Upper lobe of left lung (tissue), 6 donors: ENCODE measurements around the gene CTH. TPM values are rescaled to one million over a fixed set of nuclear protein-coding genes. Genes with fewer than 3 reads are reported as not detected.

Experiments used
- ATAC-seq, 2 donors: fragments of 200-7000 bp; cut with Tn5 transposase; one replicate each; pipeline ENCODE4 v1.9.1; 2022; ENCODE audit warnings: mild to moderate bottlenecking in 2 of 2, moderate library complexity in 2 of 2; ENCODE audit not compliant: low FRiP score in 2 of 2
- DNase-seq, 2 donors: peaks; one replicate each; pipeline ENCODE4 v3.0.0-alpha.2; 2019 to 2020
- H3K27ac ChIP-seq, 4 donors: fragments of 200-600 bp; sonication (generic); one replicate each; pipeline ENCODE4 v1.5.1; 2016 to 2019
- H3K27me3 ChIP-seq, 4 donors: fragments of 200-600 bp; sonication (generic); one replicate each; pipeline ENCODE4 v1.5.1; 2017 to 2019
- H3K36me3 ChIP-seq, 4 donors: fragments of 200-600 bp; sonication (generic); one replicate each; pipeline ENCODE4 v1.5.1; 2016 to 2019
- H3K4me1 ChIP-seq, 4 donors: fragments of 200-600 bp; sonication (generic); one replicate each; pipeline ENCODE4 v1.5.1; 2018 to 2019
- H3K4me3 ChIP-seq, 4 donors: fragments of 200-600 bp; sonication (generic); one replicate each; pipeline ENCODE4 v1.5.1; 2017 to 2019; ENCODE audit warnings: mild to moderate bottlenecking in 2 of 4, moderate library complexity in 1 of 4
- H3K9me3 ChIP-seq, 4 donors: fragments of 200-600 bp; sonication (generic); one replicate each; pipeline ENCODE4 v1.5.1; 2018 to 2019
- EP300 ChIP-seq, 4 donors: sonication (generic); formaldehyde crosslinking; IDR thresholded peaks; one replicate each; pipeline ENCODE4 v1.5.1; 2017; ENCODE audit warnings: antibody characterized with exemption in 4 of 4, control low read depth in 2 of 4
- POLR2A ChIP-seq, 4 donors: fragments of 450-650 bp; IDR thresholded peaks; one replicate each; pipeline ENCODE4 v1.5.1; 2016 to 2017; ENCODE audit warnings: antibody characterized with exemption in 4 of 4, mild to moderate bottlenecking in 2 of 4
- POLR2AphosphoS5 ChIP-seq, 2 donors: sonication (generic); formaldehyde crosslinking; IDR thresholded peaks; one replicate each; pipeline ENCODE4 v1.5.1; 2017; ENCODE audit warnings: antibody characterized with exemption in 2 of 2
- WGBS, 2 donors: methylation state at CpG; one replicate each; pipeline ENCODE4 v1.1.5; 2017 to 2018; 5-methylcytosine and 5-hydroxymethylcytosine counted together
- small RNA-seq, 4 donors: library from RNA; depleted of rRNA; stranded (forward); fragments of <200 nt; gene quantifications; one replicate each; pipeline ENCODE3, GENCODE V24; 2016
- total RNA-seq, 6 donors: library from RNA; depleted of rRNA in 4 of 6; stranded (reverse); fragments of >200 nt in 4 of 6; gene quantifications; one replicate each; pipeline versions ENCODE4 v1.1.0 to v1.2.1, GENCODE V29; 2016 to 2021
- TF ChIP-seq, protein P1 (sequence below), 6 experiments: fragments of 450-650 bp in 4 of 6; fragments of 200-600 bp in 2 of 6; sonication (generic) in 2 of 6; IDR thresholded peaks; one replicate each; pipeline ENCODE4 v1.5.1; 2016 to 2019; ENCODE audit warnings: antibody characterized with exemption in 6 of 6
- donor health status: DM: no; HTN: no; CAD: no; lungs with moderate emphysema.
- donor health status: DM: no; HTN: yes; CAD: no; lungs with severe emphysema.

Gene CTH
- total RNA-seq, 6 donors from 2014 or later, result 2.4 to 9.7 (median 5.9) TPM

DNA sequence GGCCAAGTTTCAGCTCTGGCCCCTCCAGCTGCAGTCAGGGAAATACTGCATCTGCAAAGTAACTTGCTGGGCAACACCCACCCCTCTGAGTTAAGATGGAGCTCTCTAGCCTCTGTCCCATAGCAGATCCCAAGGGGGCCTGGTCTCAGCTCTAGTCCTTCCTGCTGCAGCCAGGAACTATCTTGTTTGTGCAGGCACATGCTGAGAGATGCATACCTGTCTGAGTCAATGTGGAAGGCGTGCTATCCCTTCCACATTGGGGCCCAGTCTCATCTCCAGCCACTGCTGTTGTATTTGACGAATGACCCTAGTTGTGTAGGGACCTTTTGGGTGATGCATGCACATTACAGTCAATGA is 76.4 kb downstream of the CTH start:
- H3K4me3 ChIP-seq, result no peak overlapping the region
- TF ChIP-seq, protein P1, sequence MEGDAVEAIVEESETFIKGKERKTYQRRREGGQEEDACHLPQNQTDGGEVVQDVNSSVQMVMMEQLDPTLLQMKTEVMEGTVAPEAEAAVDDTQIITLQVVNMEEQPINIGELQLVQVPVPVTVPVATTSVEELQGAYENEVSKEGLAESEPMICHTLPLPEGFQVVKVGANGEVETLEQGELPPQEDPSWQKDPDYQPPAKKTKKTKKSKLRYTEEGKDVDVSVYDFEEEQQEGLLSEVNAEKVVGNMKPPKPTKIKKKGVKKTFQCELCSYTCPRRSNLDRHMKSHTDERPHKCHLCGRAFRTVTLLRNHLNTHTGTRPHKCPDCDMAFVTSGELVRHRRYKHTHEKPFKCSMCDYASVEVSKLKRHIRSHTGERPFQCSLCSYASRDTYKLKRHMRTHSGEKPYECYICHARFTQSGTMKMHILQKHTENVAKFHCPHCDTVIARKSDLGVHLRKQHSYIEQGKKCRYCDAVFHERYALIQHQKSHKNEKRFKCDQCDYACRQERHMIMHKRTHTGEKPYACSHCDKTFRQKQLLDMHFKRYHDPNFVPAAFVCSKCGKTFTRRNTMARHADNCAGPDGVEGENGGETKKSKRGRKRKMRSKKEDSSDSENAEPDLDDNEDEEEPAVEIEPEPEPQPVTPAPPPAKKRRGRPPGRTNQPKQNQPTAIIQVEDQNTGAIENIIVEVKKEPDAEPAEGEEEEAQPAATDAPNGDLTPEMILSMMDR (IDR thresholded peaks at IDR 0.05), result no peak
- TF ChIP-seq EP300 (IDR thresholded peaks at IDR 0.05) (no peak), POLR2AphosphoS5 (IDR thresholded peaks at IDR 0.05) (no peak), POLR2A (IDR thresholded peaks at IDR 0.05) (no peak)
- H3K9me3 ChIP-seq, result no peaks in the 10 kb centered on the region
- WGBS, 2 donors, result 97% methylated on average over 2 of the region's 2 CpGs; no CpG with 5 or more reads in 1 of the 2 donors
- H3K27ac ChIP-seq, result no peak overlapping the region
- no peak for DNase-seq
- H3K27me3 ChIP-seq, result no peaks in the 10 kb centered on the region
- H3K4me1 ChIP-seq, result no peaks in the 10 kb centered on the region
- no peaks in the 10 kb centered on the region for H3K36me3 ChIP-seq
- ATAC-seq, result peak in 1 of 2 donors; percentile 37

DNA sequence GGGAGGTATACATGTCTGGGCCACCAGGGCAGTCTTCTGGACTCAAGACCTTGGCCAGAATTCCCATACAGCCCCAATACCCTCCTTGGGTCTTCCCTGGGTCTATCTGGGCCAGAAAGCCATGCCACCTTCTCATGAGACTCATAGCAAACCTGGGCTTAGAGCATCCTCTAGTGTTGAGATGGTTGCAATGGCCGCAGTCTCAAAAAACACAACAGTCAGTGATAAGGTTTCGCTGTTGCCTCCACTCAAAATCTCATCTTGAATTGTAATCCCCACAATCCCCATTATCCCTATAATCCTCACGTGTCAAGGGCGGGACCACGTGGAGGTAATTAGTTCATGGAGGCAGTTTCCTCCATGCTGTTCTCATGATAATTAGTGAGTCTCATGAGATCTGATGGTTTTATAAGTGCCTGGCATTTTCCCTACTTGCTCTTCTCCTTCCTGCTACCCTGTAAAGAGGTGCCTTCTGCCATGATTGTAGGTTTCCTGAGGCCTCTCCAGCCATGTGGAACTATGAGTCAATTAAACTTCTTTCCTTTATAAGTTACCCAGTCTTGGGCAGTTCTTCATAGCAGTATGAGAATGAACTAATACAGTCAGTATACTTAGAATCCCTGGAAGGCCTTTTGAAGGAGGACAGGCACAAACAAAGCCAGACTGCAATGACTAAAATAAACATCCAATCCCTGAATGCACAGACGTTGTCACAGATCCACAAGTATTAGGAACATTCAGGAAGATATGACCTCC is 77.0 kb downstream of the CTH start:
- no peaks in the 10 kb centered on the region for H3K27me3 ChIP-seq
- no peaks in the 10 kb centered on the region for H3K9me3 ChIP-seq
- no peak overlapping the region for H3K4me3 ChIP-seq
- DNase-seq (no peak), ATAC-seq (peak; percentile 15 to 30)
- H3K36me3 ChIP-seq, result no peaks in the 10 kb centered on the region
- H3K4me1 ChIP-seq, result no peaks in the 10 kb centered on the region
- WGBS, 2 donors, result 55 to 61% methylated on average over 6 of the region's 6 CpGs
- H3K27ac ChIP-seq, result no peak overlapping the region
- no peak for TF ChIP-seq POLR2A (IDR thresholded peaks at IDR 0.05)
- TF ChIP-seq, protein P1 (IDR thresholded peaks at IDR 0.05), result peak in 5 of 6 experiments; percentile 13 to 38 (median 28)

Small RNA genes lying within 50 kb of the gene (small RNA-seq; reads per million reads assigned to genes)
- gene RF00017, result 0 reads per million in 4 donors

Other genes with a start within 250 kb of the CTH start
- gene LRRC40, start 205.7 kb upstream of the CTH start, total RNA-seq, result 10 to 100 TPM in 3 of 6 donors, 1 to 10 TPM in 3; 7.5 to 18.3 (median 11.3) TPM
- 100 to 1,000 TPM in 5 of 6 donors, 10 to 100 TPM in 1; 97.6 to 662 (median 145) TPM for gene SRSF11, start 189.9 kb upstream of the CTH start, total RNA-seq
- 10 to 100 TPM; 13.0 to 37.4 (median 20.6) TPM for gene ANKRD13C, start 56.5 kb upstream of the CTH start, total RNA-seq